HG02852 (cell line): ENCODE results near the gene ADGRG4.
"Not testable (repeated sequence)": the region's sequence is repeated elsewhere in the genome, so short reads cannot be mapped to it uniquely, and the experiment has no call there.

Experiments used
- ATAC-seq: cut with Tn5 transposase; IDR thresholded peaks from one replicate; pipeline ENCODE4 v1.9.1; 2021; ENCODE audit warnings: mild to moderate bottlenecking, moderate library complexity; ENCODE audit not compliant: unreplicated experiment

ADGRG4 gene

DNA sequence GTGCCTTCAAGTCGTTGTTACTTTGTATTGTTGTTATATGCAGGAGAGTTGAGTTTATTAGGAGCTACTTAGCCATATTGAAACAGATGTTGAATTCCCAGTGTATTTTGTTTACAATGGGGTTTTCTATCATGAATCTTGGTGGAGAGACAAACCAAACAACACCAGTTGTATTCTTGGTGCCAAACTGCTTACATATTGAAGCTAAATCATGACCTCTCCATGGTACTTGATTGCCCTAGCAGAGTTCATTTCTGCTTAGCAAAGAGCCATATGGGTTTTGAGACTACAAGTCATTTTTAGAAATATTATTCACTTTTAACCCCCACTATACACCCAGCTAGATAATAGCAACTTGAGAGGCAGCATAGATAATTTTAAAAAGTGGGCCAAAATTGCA lies 85.4 kb downstream of the ADGRG4 start:
- no peak for ATAC-seq

DNA sequence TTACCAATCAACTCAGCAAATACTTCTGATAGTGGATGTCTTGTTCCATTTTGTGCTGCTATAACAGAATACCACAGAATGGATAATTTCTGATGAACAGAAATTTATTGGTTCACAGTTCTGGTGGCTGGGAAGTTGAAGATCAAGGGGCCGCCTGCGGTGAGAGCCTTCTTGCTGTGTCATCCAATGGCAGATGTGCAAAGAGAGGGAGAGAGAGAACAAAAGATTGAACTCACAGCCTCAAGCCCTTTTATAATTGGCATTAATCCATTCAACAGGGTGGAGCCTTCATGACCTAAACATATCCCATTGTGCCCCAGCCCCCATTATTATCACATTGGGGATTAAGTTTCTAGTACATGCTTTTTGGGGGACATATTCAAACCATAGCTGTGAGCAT lies 86.1 kb downstream of the ADGRG4 start:
- ATAC-seq = no peak

DNA sequence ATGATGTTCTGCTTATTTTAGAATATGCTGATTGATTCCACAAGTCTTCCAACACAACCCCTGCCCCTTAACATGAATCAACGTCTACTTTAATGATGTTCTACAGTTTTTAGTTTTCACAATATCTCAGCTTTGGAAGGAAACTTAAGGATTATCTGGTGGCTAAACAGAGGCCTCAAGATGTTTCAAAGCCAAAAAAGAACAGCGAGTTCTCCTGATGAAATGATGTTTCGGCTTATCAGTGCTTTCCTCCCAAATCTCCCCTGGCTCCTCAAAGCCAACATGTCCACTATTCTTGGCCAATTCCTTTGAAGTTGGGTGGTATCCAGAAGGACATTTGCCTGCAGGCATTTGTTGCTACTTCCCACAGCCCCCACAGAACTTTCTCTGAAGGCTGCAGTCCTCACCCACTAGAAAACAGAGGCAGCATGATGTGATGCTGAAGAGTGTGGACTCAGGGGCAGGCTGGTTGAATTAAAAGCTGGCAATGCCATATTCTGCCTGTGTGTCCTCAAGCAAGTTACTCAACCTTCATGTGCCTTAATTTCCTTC lies 87.3 kb downstream of the ADGRG4 start:
- ATAC-seq = no peak

DNA sequence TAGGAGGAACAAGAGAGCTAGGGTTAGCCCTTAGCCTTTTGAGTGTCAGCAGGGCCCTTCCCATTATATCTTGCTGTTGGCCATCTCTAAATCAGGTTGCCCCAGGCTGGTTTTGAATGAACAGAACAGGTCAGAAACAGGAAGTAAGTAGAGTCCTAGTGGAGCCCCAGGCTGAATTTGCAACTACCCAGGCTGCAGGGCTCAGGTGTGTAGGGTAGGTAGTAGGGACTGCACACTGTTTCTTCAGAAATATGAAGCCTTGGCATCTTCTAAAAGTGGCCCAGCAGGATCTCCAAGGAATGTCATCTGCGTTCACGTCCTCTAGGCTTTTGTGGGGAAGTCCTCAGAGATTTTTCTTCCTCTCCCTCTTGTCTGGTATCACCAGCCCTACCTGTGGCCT lies 90.2 kb downstream of the ADGRG4 start:
- ATAC-seq = no peak

DNA sequence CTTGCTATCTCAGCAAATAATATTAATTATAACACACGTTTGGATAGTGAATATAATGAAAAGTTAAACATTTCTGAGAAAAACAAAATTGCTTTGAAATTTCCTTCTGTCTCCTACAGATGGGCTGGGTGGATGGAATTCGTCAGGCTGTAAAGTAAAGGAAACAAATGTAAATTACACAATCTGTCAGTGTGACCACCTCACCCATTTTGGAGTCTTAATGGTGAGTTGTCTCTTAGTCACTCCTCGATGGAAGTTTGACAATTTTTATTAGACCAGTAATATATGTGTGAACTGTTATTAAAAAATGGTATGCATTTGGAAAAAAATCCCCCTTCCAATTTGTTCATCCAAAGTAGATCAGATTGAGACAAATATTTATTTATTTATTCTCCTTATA lies 94.5 kb downstream of the ADGRG4 start:
- no peak for ATAC-seq

DNA sequence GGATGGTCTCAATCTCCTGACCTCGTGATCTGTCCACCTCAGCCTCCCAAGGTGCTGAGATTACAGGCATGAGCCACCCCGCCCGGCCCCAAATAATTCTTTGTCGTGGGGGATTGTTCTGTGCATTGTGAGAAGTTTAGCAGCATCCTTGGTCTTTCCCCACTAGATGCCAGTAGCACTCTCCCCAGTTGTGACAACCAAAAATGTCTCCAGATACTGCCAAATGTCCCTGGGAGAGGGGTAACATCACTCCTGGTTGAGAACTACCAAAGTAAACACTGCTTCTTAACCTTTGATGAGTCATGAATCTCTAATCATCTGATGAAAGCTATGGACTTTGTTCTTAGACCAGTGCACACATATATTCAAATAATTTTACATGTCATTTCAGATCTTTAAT lies 96.2 kb downstream of the ADGRG4 start:
- ATAC-seq = no peak

DNA sequence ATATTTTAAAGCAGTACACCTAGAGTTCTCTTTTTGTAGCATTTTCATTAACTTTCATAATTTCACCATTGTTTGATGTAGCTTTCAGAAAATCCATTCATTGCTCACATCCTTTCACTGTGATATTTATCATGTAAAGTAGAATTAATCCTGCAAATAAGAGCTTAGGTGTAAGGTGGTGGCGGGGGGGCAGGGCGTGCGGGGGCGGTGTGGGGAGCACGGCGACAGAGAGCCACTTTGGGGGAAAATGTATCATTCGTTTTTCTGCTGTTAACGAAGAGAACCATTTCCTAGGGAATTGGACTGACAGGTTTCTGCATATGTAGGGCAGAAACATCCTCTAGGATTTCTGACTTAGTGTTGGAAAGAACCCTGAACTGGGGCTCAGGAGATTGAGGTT lies 104.4 kb downstream of the ADGRG4 start:
- ATAC-seq = no peak

DNA sequence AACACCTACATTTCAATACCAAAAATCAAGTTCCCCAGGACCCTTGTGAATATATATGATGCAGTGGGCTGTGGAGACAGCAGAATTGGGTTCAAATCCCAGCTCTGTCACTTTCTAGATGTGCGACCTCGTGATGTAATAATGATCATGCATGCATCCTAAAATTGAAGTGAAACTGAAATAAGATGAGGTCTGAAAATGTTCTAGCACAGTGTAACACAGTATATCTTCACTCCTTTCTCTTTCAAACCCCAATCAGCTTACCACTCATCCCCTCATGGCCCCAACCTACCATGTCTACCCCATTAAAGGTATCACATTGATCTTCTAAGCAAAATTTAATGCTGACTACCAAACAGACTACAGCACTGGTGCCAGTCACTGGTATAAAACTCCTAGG lies 117.0 kb downstream of the ADGRG4 start:
- peak; percentile 77 for ATAC-seq

DNA sequence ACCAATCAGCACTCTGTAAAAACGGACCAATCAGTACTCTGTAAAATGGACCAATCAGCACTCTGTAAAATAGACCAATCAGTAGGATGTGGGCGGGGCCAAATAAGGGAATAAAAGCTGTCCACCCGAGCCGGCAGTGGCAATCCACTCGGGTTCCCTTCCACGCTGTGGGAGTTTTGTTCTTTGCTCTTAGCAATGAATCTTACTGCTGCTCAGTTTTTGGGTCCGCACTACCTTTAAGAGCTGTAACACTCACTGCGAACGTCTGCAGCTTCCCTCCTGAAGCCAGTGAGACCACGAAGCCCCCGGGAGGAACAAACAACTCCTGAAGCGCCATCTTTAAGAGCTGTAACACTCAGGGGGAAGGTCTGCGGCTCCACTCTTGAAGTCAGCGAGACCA lies 120.6 kb downstream of the ADGRG4 start:
- ATAC-seq = no peak

DNA sequence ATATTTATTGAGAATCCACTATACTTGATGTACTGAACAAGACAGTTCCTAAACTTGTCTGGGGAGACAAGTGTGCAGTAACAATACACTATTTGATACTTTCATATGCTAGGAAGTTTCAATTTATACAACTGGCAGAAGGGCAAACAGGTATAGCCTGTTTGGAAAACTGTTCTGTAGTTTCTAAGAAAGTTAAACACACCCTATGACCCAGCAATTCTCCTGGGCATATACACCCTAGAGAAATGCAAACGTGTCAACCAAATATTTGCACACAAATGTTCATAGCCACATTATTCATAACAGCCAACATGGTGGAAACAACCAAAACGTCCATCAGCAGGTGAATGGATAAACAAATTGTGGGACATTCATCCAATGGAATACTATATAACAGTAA lies 123.0 kb downstream of the ADGRG4 start:
- no peak for ATAC-seq

DNA sequence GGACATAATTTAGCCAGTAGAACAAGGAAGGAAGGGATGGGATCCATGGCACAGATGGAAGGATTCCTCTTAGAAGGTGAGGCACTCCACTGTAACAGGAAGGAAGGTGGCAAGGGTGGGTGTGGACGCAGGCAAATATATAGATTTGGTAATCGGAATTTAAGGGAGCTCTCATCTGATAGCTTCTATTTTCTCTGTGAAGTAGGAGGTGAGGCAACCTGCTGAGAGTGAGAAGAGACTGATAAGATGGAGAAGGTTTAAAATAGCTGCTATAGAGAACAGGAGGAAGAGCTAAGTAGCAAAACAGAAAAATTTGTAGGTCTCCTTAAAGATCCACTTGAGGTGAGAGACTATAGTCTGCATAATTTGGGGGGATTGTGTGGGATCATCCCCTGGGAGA lies 125.2 kb downstream of the ADGRG4 start:
- no peak for ATAC-seq

DNA sequence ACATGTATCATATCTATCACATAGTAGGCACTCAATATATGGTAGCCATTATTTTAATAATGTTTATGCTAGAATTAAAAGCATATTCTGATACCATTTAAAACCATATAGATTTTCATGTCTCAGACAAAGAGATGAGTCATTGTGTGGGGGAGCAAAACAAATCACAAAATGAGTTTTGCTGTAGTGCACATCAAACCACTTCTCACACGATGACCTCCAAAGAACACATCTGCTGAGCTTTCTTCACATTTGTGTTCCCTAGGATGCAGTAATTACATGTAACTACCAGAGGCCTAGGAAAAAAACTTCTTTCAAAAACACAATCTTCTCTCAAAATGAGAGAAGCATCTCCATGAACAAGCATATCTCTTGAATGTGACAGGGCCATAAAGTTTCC lies 130.9 kb downstream of the ADGRG4 start:
- ATAC-seq = no peak

DNA sequence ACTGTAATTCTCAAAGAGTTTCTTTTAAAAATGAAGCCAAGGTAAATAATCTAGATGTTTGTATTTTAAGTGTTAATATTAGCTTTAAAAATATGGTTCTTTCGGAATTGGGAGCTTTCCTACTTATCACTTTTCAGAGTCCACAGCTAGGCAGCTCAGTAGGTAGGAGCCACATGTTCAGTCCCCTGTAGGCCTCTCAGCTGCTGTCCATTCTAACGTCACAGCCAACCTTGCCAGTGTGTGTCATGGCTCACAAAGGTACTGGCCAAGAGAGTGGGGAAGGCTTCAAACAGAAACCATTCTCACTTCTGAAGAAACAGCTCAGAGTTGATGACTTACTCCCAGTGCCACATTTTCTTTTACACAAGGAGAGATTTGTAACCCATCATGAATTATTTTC lies 137.0 kb downstream of the ADGRG4 start:
- ATAC-seq = no peak

DNA sequence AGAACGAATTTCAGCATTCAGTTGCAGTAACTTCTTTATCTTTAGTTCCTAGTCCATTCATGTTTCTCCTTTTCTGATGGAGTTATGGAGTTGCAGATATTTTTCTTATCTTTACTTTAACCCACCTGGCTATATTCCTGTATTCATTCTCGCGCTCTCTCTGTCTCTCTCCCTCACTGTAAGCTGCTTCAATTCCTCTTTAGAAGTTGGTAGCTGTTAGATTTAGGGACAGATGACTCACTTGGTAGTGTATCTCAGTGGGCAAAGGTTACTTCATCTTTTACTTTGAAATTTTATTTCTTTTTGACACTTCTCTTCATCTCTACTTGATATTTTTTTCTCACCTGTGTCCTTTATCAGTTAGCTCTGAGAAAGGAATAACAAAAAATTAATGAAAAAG lies 137.4 kb downstream of the ADGRG4 start:
- ATAC-seq = no peak

DNA sequence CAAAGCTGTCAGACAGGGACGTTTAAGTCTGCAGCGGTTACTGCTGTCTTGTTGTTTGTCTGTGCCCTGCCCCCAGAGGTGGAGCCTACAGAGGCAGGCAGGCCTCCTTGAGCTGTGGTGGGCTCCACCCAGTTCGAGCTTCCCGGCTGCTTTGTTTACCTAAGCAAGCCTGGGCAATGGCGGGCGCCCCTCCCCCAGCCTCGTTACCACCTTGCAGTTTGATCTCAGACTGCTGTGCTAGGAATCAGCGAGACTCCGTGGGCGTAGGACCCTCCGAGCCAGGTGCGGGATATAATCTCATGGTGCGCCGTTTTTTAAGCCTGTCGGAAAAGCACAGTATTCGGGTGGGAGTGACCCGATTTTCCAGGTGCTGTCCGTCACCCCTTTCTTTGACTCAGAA lies 144.9 kb downstream of the ADGRG4 start:
- not testable (repeated sequence) for ATAC-seq

DNA sequence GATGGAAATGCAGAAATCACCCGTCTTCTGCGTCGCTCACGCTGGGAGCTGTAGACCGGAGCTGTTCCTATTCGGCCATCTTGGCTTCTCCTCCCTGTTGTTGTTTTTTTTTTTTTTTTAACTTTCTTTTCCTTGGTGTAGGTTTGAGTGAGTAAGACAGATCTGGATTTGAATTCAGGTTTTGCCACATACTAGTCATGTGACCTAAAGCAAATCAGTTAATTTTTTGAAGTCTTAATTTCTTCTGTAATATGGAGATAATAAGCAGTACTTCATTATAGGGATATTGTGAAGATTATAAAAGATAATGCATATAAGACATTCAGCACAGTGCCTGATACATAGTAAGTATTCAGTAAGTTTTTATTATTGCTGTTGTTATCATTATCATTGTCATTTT lies 145.4 kb downstream of the ADGRG4 start:
- ATAC-seq = no peak

DNA sequence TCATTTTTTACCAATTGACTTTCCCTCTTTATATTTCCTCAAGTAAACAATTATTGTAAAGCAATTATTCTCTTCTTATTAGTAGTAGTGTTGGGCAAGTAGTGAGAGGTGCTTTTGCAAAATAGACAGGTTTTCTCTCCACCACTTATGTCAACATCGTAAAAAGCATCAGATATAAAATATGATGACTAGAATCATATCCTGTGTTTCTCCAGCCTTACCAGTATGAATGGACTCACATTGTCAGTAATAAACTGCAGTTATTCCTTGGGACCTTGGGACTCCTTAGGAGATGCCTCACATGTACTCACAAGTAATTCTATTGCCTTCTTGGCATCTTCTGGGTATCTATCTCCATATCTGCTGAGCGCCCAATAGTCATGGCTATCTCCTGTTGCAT lies 146.5 kb downstream of the ADGRG4 start:
- no peak for ATAC-seq

DNA sequence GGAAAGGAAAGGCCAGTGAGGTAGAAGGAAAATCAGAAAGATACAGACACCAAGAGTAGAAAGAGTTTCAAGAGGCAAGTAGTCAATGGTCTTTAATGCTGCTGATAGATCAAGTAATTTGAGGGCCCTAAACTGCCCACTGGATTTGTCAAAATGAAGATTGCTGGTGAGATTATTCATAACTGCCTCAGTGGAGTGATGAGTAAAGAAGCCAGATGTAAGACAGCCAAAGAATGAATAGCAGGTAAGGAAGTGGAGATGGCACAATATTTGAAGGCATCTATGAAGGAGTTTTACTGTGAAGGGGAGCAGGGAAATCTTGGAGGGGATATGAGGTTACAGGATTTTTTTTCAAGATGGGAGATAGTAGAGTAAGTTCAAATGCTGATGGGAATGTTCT lies 147.2 kb downstream of the ADGRG4 start:
- ATAC-seq = no peak

DNA sequence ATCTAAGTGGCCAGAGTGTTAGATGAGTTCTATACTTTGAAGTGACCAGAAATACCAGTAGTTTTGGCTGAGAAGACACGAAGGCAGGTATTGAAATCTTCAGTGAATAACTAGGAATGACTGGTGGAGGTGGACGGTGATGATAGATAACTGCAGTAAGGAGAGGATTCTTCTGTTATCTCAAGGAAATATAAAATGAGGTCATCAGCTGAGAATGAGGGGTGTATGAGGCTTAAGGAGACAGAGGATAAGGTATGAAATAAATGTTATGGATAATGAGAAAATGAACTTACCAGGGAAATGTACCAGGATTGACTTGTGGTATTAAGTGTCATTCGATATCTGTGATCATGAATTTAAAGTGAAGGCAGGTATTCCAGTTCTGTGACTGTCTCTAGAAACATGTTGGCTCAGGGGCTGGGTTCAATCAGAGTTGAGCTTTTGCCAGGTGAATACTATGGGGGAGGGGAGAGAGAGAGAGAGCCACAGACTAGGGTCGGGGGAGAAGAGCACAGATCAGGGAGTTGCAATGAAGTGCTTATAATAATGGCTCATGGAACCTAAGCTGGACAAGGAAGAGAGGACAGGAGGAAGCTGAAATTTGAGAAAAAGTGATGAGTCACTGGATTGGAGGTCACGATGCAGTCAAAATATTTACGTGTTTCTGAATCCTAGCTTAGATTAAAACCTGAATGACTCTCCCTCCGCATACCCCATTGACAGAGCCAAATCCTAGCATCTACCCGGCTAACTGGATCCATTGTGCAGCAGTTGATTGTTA lies 149.5 kb downstream of the ADGRG4 start:
- no peak for ATAC-seq

DNA sequence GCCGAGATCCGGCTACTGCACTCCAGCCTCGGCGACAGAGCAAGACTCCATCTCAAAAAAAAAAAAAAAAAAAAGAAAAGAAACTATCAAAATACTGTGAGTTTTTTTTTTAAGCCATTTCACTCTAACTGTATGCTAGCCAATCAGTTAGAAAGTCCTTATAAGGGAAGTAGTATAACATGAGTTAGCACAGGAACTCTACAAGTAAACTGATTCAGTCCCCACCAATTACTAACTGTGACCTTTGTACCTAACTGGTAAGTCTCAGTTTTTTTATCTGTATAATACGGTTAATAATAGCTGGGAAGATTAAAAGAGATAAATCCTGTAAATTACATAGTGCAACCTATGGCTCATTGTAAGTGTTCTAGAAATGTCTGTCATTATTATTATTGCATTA lies 151.9 kb downstream of the ADGRG4 start:
- no peak for ATAC-seq

DNA sequence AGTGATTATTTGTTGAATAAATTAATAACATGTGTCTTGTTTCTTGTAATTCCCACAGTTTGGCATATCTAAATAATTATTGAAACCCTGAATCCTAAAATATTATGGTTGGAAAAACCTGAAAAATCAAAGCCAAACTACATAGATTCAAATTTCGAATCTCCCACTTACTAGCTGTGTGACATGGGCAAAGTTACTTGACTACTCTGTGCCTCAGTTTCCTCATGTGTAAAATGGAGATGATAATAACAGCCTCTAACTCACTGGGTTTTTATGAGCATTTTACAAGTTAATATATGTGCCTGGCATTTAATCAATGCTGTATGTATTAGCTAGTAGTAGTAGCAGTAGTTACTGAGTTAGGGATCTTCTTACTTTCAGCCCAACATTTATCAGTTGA lies 152.4 kb downstream of the ADGRG4 start:
- ATAC-seq = no peak

DNA sequence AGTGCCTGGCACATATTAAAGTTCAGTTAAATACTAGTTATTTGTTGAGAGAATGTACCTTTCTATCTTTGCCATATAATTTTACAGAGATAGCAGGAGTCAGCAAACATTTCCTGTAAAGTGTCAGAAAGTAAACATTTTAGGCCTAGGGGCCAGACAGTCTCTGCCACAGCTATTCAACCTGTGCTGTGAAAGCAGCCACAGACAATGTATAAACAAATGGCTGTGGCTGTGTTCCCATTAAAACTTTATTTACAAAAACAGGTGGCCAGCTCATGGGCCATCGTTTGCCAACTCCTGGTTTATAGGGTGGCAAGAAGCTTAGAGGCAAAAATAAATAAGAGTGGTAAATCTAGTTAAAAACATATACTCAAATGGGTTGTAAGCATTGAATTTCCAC lies 153.0 kb downstream of the ADGRG4 start:
- no peak for ATAC-seq

DNA sequence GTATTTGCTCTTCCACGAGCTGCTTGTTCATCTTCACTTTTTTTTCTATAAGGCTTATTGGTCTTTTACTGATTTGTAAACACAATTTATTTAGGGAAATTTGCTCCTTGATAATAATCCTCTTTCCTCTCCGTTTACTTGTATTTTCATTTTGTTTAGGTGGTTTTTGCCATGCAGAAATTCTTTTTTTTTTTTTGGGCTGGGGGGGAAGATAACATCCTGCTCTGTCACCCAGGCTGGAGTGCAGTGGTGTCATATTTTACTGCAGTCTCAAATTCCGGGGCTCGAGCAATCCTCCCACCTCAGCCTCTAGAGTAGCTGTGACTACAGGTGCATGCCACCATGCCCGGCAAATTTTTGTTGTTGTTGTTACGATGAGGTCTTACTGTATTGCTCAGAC lies 155.4 kb downstream of the ADGRG4 start:
- ATAC-seq = no peak
